Cortex of kidney (tissue), 1 donor: ENCODE data around the gene SCFD1.

Experiments
- DNase-seq: peaks from one replicate; lab custom pipeline; 2025; lab: John Stamatoyannopoulos, UW

Gene SCFD1

GRCh38 chr14:30757082-30757481 is 135.0 kb downstream of the SCFD1 start:
- DNase-seq = no peak

- DNase-seq = no peak
Measured at GRCh38 chr14:30759172-30760125, 137.3 kb downstream of the SCFD1 start.

- no peak for DNase-seq
Measured at GRCh38 chr14:30763891-30764290, 141.8 kb downstream of the SCFD1 start.

GRCh38 chr14:30767624-30768023 is 145.5 kb downstream of the SCFD1 start:
- no peak for DNase-seq

- DNase-seq = no peak
Measured at GRCh38 chr14:30768791-30769190, 146.7 kb downstream of the SCFD1 start.

GRCh38 chr14:30770376-30770775 is 148.3 kb downstream of the SCFD1 start:
- no peak for DNase-seq

GRCh38 chr14:30771595-30771994 is 149.5 kb downstream of the SCFD1 start:
- DNase-seq = no peak

- DNase-seq = no peak
Measured at GRCh38 chr14:30779210-30779609, 157.1 kb downstream of the SCFD1 start.
